HG02870 (cell line): ENCODE data around the gene ATP6AP2.
A peak's percentile ranks its signal among the peaks of the same experiment; 100 is the strongest.

ENCODE experiments used
- ATAC-seq: cut with Tn5 transposase; IDR thresholded peaks from one replicate; pipeline ENCODE4 v1.9.1; 2021; ENCODE audit warnings: mild to moderate bottlenecking, moderate library complexity; ENCODE audit not compliant: unreplicated experiment

The ATP6AP2 gene

GRCh38 chrX:40580537-40581335 lies at the start of gene ATP6AP2:
Gene ATP6AP2, plus strand, starts transcription at chrX:40580970. Its CDS starts 96 bp downstream, at chrX:40581066.
- ATAC-seq, result peak; percentile 91

- no peak for ATAC-seq
These were observed 49.5 kb upstream of the ATP6AP2 start for GRCh38 chrX:40531056-40531826.

- no peak for ATAC-seq
These were observed 43.5 kb upstream of the ATP6AP2 start for GRCh38 chrX:40537310-40537709.

DNA sequence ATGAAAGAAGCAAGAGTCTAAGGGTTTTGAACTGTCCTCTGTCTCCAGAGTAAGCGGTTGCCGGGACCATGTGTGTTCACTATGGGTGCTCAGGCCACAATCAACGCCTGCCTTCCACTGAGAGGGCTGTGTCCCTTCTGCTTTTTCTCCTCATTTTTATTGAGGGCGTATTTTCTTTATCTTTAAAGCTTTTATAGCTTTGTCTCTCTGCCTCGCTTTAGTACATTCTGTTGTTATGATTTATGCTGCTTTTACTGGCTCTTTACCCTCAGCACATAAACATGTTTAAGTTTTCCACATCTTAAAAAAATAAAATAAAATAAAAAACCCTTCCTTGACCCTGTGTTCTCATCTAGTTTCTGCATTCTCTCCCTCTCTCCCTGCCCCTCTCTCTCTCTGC lies 42.4 kb upstream of the ATP6AP2 start:
- ATAC-seq, result no peak

GRCh38 chrX:40539214-40540142 lies 41.3 kb upstream of the ATP6AP2 start:
- peak; percentile 63 for ATAC-seq

GRCh38 chrX:40542208-40542607 lies 38.6 kb upstream of the ATP6AP2 start:
- no peak for ATAC-seq

DNA sequence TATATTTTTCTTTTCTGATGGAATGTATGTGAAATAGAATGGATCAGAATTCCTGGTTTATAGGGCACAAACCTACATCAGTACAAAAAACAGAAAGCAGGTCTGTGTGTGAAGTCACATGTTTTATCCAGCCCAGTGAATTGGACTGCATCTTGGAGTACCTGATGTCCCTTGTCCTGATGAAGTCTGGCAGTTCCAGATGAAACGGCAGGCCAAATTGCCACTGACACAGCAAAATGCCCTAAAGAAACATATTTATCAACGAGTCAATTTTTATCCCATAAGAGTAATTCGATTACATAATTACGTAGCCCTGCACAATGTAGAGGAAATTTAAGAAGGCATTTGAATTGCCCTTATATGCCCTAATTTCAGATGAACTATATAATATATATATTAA lies 37.8 kb upstream of the ATP6AP2 start:
- no peak for ATAC-seq

DNA sequence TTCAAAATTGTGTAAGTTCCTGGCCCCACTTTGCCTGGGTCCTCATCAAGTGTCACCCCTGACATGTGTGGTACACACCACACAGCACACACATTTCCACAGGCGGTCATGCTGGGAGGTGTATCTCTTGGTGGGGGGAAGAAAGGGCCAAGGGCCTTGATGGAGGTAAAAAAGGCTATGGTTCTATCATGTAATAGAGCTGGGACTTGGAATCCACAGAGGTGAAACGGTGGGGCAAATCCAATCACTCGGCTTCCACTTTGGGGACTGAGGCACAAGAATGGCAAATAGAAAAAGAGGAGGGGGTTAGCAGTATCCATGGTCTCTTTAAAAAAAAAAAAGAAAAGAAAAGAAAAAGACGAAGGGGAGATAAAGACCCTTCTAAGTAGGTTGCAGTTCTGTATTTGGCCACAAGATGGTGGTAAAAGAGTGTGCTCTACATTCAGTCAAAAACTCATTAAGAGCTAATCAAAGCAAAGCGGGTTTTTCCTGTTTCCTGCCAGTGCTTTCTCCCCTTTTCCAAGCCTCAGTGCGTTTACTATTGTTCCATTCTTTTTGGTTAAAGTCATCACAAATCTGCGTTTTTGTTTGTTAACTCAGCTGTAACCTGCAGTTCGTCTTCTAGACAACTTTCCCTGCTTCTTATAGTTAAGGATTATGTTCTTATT lies 37.0 kb upstream of the ATP6AP2 start:
- ATAC-seq, result no peak

GRCh38 chrX:40544343-40545266 lies 36.2 kb upstream of the ATP6AP2 start:
- no peak for ATAC-seq

GRCh38 chrX:40546870-40547269 lies 33.9 kb upstream of the ATP6AP2 start:
- no peak for ATAC-seq

DNA sequence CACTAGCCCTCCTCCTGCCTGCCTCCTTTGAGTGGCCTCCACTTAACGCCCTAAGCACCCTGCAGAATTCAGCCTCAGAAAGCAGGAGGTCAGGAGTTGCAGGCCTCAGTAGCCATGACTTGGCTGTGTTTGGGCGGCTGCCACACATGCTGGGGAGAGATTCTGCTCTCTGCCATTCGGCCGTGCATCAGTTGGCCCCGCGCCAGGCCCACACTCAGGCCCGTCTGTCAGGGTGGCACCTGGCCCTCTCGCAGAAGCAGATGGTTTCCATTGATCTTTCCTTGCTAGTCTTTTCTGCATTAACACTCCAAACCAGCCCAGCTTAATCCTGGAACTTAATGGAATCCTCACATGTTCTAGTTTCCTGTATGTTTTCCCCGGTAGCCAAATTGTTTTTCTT lies 30.7 kb upstream of the ATP6AP2 start:
- no peak for ATAC-seq

DNA sequence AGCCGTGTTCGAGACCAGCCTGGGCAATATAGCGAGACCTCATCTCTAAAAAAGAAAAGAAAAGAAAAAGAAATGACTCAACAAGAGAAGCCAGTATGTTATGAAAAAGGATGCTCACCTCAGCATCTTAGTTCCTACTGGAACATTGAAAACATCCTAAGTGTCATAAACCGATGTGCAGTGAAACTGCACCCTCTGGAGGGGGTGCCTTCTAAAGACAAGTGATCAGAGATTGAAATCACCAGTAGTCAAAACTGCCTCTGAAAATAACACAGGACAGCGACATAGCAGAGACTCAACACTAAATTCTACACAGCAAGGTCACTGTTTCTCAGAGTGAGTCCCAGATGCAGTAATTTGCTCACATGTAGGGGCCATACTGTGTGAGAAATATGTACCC lies 28.0 kb upstream of the ATP6AP2 start:
- no peak for ATAC-seq

- no peak for ATAC-seq
These were observed 22.2 kb upstream of the ATP6AP2 start for GRCh38 chrX:40558590-40558989.

GRCh38 chrX:40563784-40564183 lies 17.0 kb upstream of the ATP6AP2 start:
- no peak for ATAC-seq

DNA sequence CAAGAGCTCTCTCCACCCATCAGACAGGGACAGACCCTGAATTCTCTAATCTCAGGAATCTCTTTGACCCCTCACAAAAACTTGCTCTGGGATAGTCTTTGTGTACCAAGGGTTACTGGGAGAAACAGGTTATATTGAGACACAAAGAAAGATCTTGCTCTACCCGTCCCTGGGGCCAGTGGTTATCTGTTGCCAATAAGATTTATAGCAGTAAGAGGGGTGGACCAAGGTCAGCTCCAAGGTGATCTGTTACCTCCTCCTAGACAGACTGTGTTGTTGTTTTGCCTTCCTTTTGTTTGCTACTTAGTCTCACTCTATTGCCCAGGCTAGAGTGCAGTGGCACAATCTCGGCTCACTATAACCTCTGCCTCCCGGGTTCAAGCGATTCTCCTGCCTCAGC lies 16.3 kb upstream of the ATP6AP2 start:
- ATAC-seq, result no peak

DNA sequence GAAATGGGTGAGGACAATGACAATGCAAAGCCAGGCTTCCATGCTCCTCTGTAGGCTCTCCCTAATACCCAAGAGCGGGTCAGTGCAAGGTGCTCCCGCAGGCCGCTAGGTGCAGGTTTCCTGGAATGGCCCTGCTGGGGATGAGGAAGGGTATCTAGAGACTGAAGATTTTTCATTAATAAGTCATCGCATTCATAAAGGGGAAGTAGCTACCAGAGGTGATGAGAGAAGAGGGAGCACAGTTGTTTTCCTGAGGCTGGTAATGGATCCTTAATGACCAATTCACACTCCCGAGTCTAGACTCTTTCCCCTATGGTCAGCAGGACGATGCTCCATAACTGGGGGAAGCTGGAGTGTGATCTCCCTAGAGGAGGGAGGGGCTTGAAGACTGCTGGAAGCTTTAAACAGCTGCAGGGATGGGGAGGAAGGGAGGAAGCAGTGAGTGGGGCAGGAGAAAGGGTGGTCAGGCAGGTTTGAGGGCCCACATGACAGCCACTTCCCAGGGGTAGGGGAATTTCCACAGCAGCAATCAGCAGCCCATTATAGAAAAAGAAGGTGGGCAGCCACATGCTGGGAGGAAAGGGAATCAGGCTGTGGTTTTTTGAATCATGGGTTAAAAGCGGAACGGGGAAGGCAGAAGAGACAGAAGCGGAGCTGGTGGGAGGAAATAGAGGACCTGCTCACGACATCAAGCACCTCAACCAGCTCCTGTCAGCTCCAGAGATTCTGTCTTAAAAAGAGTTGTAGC lies 10.2 kb upstream of the ATP6AP2 start:
- ATAC-seq, result peak; percentile 58

- ATAC-seq, result peak; percentile 11
These were observed 9.6 kb upstream of the ATP6AP2 start for GRCh38 chrX:40571164-40571563.

GRCh38 chrX:40571600-40571999 lies 9.2 kb upstream of the ATP6AP2 start:
- no peak for ATAC-seq

DNA sequence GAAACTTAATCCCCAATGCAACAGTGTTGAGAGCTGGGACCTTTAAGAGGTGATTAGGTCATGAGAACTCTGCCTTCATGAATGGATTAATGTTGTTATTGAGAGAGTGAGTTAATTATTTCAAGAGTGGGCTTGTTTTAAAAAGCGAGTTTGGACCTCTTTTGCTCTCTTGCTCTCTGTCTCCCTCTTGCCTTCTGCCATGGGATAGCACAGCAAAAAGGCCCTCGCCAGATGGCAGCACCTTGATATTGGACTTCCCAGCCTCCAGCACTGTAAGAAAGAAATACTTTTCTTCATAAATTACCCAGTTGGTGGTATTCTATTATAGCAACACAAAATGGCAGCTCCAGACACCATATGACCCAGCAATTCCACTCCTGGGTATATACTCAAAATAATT lies 7.0 kb upstream of the ATP6AP2 start:
- ATAC-seq, result no peak
